Psoas muscle (tissue), 8 donors: ENCODE results near the gene IL20. TPM values are rescaled to one million over a fixed set of nuclear protein-coding genes. Genes with fewer than 3 reads are reported as not detected.

Source experiments
- ATAC-seq, 4 donors: fragments of 200-7000 bp; cut with Tn5 transposase; one replicate each; pipeline ENCODE4 v1.9.1; 2020; ENCODE audit warnings: moderate library complexity in 3 of 4, mild to moderate bottlenecking in 2 of 4
- DNase-seq, 2 donors: peaks; one replicate each; pipeline ENCODE4 v3.0.0-alpha.2; 2020
- H3K27ac ChIP-seq: fragments of 200-600 bp; one replicate; pipeline ENCODE4 v1.8.0; 2022
- H3K27me3 ChIP-seq, 3 donors: fragments of 200-600 bp in 1 of 3; one replicate each; pipeline versions ENCODE4 v1.6.1 to v1.8.0; 2013 to 2022; ENCODE audit warnings: low read length in 2 of 3, mild to moderate bottlenecking in 2 of 3, moderate library complexity in 1 of 3; ENCODE audit not compliant: insufficient read depth in 3 of 3
- H3K36me3 ChIP-seq, 2 donors: fragments of 200-600 bp in 1 of 2; one replicate each; pipeline versions ENCODE4 v1.6.1 to v1.8.0; 2013 to 2022; ENCODE audit warnings: low read depth in 1 of 2, mild to moderate bottlenecking in 1 of 2, moderate library complexity in 1 of 2; ENCODE audit not compliant: insufficient read depth in 1 of 2
- H3K4me1 ChIP-seq: fragments of 200-600 bp; one replicate; pipeline ENCODE4 v1.8.0; 2022
- H3K4me3 ChIP-seq: fragments of 200-600 bp; one replicate; pipeline ENCODE4 v1.8.0; 2022; ENCODE audit warnings: mild to moderate bottlenecking
- H3K9me3 ChIP-seq: fragments of 200-600 bp; one replicate; pipeline ENCODE4 v1.8.0; 2022
- WGBS, 3 donors: extraction: QIAGEN DNeasy Blood & Tissue Kit; methylation state at CpG; one replicate each; pipeline versions ENCODE4 v1.1.6 to v1.1.7; 2013; 5-methylcytosine and 5-hydroxymethylcytosine counted together
- intact Hi-C, 2 donors: fragments of 100-400 bp; cut with DNase I; formaldehyde crosslinking; loops; one replicate each; pipeline versions ENCODE4 v1.11.0 to v1.14.2; 2022
- polyA plus RNA-seq, 3 donors: library from polyadenylated mRNA; stranded (reverse); fragments of 200-250 nt; gene quantifications; one replicate each; pipeline ENCODE4 v1.2.3, GENCODE V29; 2013
- total RNA-seq, 4 donors: library from RNA; stranded (reverse); fragmentation: NEBNext Ultra II Directional in 2 of 4; extraction: Animal tissue kit (Norgen Biotek cat#: 25700) in 2 of 4; gene quantifications; one replicate each; pipeline versions ENCODE4 v1.2.1 to v1.2.4, GENCODE V29; 2021 to 2023
- TF ChIP-seq, protein P1 (sequence below): fragments of 200-600 bp; IDR thresholded peaks from one replicate; pipeline ENCODE4 v1.8.0; 2022; ENCODE audit warnings: antibody characterized with exemption
- donor health status: healthy with polysubstance abuse.
- donor health status: DM: no; HTN: no; CAD: no; lungs with moderate emphysema.
- donor health status: Bipolar disorder and iron deficiency.
- donor health status: healthy.
- donor health status: DM: yes; HTN: yes; CAD: no.
- donor health status: DM: no; HTN: no; CAD: no.
- donor health status: DM: no; HTN: no; CAD: no.
- donor health status: DM: yes; HTN: yes; CAD: no.

Gene IL20
- total and polyA plus RNA-seq, 7 donors, result 1.2 TPM; not detected in 6

DNA sequence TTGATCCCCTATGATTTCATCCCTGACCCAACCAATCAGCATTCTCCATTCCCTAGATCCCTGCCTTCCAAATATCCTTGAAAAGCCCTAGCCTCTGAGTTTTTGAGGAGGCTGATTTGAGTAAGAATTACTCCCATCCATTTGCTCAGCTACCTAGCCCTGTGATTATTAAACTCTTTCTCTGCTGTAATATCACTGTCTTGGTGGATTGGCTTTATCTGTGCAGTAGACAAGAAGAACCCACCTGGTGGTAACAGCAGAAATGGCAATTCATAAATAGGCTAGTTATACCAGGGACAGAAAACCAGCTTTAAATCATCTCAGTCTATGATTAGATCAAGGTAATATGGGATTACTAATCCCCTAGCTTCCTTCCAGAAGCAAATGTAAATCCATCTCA, 13.0 kb downstream of the IL20 start:
- H3K9me3 ChIP-seq, result peaks cover 9% of the 10 kb centered on the region
- no peak for ATAC-seq
- H3K36me3 ChIP-seq, result no peaks in the 10 kb centered on the region
- no peak overlapping the region for H3K27ac ChIP-seq
- no peak for DNase-seq
- no peaks in the 10 kb centered on the region for H3K27me3 ChIP-seq
- TF ChIP-seq, protein P1, sequence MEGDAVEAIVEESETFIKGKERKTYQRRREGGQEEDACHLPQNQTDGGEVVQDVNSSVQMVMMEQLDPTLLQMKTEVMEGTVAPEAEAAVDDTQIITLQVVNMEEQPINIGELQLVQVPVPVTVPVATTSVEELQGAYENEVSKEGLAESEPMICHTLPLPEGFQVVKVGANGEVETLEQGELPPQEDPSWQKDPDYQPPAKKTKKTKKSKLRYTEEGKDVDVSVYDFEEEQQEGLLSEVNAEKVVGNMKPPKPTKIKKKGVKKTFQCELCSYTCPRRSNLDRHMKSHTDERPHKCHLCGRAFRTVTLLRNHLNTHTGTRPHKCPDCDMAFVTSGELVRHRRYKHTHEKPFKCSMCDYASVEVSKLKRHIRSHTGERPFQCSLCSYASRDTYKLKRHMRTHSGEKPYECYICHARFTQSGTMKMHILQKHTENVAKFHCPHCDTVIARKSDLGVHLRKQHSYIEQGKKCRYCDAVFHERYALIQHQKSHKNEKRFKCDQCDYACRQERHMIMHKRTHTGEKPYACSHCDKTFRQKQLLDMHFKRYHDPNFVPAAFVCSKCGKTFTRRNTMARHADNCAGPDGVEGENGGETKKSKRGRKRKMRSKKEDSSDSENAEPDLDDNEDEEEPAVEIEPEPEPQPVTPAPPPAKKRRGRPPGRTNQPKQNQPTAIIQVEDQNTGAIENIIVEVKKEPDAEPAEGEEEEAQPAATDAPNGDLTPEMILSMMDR, result no peak
- intact Hi-C loops, result no loop called here
- H3K4me1 ChIP-seq, result no peaks in the 10 kb centered on the region
- H3K4me3 ChIP-seq, result no peak overlapping the region

DNA sequence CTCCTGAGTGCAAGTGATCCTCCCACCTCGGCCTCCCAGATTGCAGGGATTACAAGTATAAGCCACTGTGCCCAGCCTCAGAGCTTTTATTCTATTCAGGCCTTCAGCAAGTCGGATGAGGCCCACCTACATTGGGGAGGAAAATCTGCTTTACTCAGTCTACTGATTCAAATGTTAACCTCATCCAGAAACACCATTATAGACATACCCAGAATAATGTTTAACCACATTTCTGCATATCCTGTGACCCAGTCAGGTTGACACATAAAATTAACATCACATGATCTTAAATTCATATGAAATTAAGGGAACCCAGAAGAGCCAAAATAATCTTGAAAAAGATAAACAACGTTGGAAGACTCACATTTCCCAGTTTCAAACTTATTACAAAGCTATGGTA, 14.9 kb downstream of the IL20 start:
- ATAC-seq, result no peak
- H3K4me3 ChIP-seq, result no peak overlapping the region
- no peaks in the 10 kb centered on the region for H3K27me3 ChIP-seq
- intact Hi-C loops, result no loop called here
- WGBS, 3 donors, result 72 to 77% (median 73%) methylated on average over 3 of the region's 3 CpGs
- peaks cover 9% of the 10 kb centered on the region for H3K9me3 ChIP-seq
- H3K4me1 ChIP-seq, result no peaks in the 10 kb centered on the region
- TF ChIP-seq, protein P1, result no peak
- no peak for DNase-seq
- H3K27ac ChIP-seq, result no peak overlapping the region
- H3K36me3 ChIP-seq, result no peaks in the 10 kb centered on the region

DNA sequence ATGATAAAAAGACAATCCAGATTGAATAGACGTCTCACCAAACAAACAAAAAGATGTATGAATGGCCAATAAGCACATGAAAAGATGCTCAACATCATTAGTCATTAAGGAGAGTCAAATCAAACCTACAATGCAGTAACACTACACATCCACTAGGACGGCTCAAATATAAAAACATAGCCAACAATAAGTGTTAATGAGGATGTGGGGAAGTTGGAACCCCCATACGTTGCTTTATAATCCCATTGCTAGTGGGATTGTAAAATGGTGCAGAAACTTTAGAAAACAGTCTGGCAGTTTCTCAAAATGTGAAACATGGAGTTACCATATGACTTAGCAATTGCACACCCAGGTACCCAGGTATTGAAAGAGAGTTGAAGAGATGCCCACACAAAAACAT, 17.1 kb downstream of the IL20 start:
- TF ChIP-seq, protein P1, result no peak
- H3K4me1 ChIP-seq, result no peaks in the 10 kb centered on the region
- H3K4me3 ChIP-seq, result no peak overlapping the region
- peaks cover 9% of the 10 kb centered on the region for H3K9me3 ChIP-seq
- H3K27ac ChIP-seq, result no peak overlapping the region
- intact Hi-C loops, result no loop called here
- no peaks in the 10 kb centered on the region for H3K36me3 ChIP-seq
- DNase-seq (no peak), ATAC-seq (no peak)
- 63 to 73% (median 71%) methylated on average over 3 of the region's 3 CpGs for WGBS, 3 donors
- peaks cover 0 to 6% (median 0%) of the 10 kb centered on the region in 3 donors for H3K27me3 ChIP-seq

DNA sequence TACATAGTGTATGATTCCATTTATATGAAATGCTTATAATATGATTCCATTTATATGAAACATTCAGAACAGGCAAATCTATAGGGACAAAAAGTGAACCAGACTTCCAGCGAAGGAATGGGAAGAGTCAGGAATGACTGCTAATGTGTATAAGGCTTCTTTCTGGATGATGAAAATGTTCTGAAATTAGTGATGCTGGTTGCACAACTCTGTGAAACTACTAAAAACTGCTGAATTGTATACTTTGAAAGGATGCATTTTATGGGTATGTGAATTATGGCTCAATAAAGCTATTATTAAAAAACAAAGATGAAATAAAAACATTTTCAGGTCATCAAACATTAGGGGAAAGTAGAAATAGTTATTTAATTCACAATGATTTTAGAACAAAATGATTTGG, 17.7 kb downstream of the IL20 start:
- Histone ChIP-seq H3K36me3 (no peaks in the 10 kb centered on the region), H3K4me1 (no peaks in the 10 kb centered on the region), H3K27me3 (peaks cover 0 to 6% (median 0%) of the 10 kb centered on the region in 3 donors), H3K4me3 (no peak overlapping the region), H3K27ac (no peak overlapping the region), H3K9me3 (peaks cover 7% of the 10 kb centered on the region)
- 84 to 97% (median 94%) methylated on average over 1 of the region's 1 CpG for WGBS, 3 donors
- ATAC-seq (no peak), DNase-seq (no peak)
- intact Hi-C loops, result no loop called here
- TF ChIP-seq, protein P1, result no peak

DNA sequence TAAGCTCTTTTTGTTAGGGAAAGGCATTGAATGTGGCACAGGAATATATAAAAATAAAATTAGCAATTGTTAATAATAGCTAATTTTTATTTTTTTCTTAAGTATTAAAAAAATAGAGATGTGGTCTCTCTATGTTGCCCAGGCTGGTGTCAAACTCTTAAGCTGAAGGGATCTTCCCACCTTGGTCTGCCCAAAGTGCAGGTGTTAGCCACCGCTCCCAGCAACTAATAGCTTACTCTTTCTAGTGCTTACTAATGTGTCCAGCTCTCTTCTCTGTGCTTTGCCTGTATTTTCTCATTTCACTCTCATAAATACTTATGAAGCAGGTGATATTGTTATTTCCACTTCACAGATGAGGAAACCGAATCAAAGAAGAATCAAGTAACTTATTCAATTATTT, 18.5 kb downstream of the IL20 start:
- intact Hi-C loops, result no loop called here
- H3K36me3 ChIP-seq, result no peaks in the 10 kb centered on the region
- no peak for ATAC-seq
- H3K4me3 ChIP-seq, result no peak overlapping the region
- WGBS, 3 donors, result 88 to 97% (median 92%) methylated on average over 2 of the region's 2 CpGs
- H3K9me3 ChIP-seq, result peaks cover under 1% of the 10 kb centered on the region
- TF ChIP-seq, protein P1, result no peak
- DNase-seq, result no peak
- H3K27me3 ChIP-seq, result peaks cover 0 to 6% (median 0%) of the 10 kb centered on the region in 3 donors
- no peak overlapping the region for H3K27ac ChIP-seq
- no peaks in the 10 kb centered on the region for H3K4me1 ChIP-seq
